Pancreas (tissue), 10 donors: Measurements from ENCODE around the gene TTC36. TPM values are rescaled to one million over a fixed set of nuclear protein-coding genes. Genes with fewer than 3 reads are reported as not detected.

Experiments used
- ATAC-seq, 4 donors: fragments of 200-7000 bp; cut with Tn5 transposase; one replicate each; pipeline versions ENCODE4 v1.8.0 to v1.9.1; 2020; ENCODE audit warnings: mild to moderate bottlenecking in 4 of 4, moderate library complexity in 4 of 4
- DNase-seq, 6 donors: peaks; one replicate each; pipeline ENCODE4 v3.0.0-alpha.2; 2020
- FAIRE-seq: peaks from 2 replicates; lab custom pipeline; 2012; peaks lifted over from hg19 to GRCh38; lab: Jason Lieb, UNC
- H3K27ac ChIP-seq, 4 donors: fragments of 200-600 bp; sonication (generic); 1 replicate in 3 of 4; 2 replicates in 1 of 4; pipeline versions ENCODE4 v1.5.0 to v1.8.0; 2020
- H3K27me3 ChIP-seq, 4 donors: fragments of 200-600 bp; one replicate each; pipeline ENCODE4 v1.8.0; 2021
- H3K36me3 ChIP-seq, 3 donors: fragments of 200-600 bp; sonication (generic) in 1 of 3; one replicate each; pipeline versions ENCODE4 v1.5.0 to v1.8.0; 2020 to 2021
- H3K4me1 ChIP-seq, 3 donors: fragments of 200-600 bp; one replicate each; pipeline ENCODE4 v1.8.0; 2021
- H3K4me3 ChIP-seq, 4 donors: fragments of 200-600 bp; sonication (generic) in 2 of 4; one replicate each; pipeline versions ENCODE4 v1.5.0 to v1.8.0; 2020 to 2021
- H3K9me3 ChIP-seq, 4 donors: fragments of 200-600 bp; one replicate each; pipeline ENCODE4 v1.8.0; 2021
- CTCF ChIP-seq, 4 donors: fragments of 200-600 bp; sonication (generic) in 3 of 4; IDR thresholded peaks; one replicate each; pipeline versions ENCODE4 v1.5.0 to v1.8.0; 2021; ENCODE audit warnings: antibody characterized with exemption in 4 of 4
- WGBS, 2 donors: extraction: QIAGEN DNeasy Blood & Tissue Kit; methylation state at CpG; one replicate each; pipeline ENCODE4 v1.1.7; 2013; 5-methylcytosine and 5-hydroxymethylcytosine counted together
- intact Hi-C, 3 donors: fragments of 100-400 bp; cut with DNase I; formaldehyde crosslinking; loops; one replicate each; pipeline versions ENCODE4 v1.11.1 to v1.14.2; 2022
- polyA plus RNA-seq, 2 donors: library from polyadenylated mRNA; stranded (reverse); fragments of 200-250 nt; gene quantifications; one replicate each; pipeline ENCODE4 v1.2.3, GENCODE V29; 2013
- total RNA-seq, 6 donors: library from RNA; stranded (reverse); fragmentation: NEBNext Ultra II Directional in 4 of 6; extraction: Animal tissue kit (Norgen Biotek cat#: 25700) in 4 of 6; gene quantifications; one replicate each; pipeline versions ENCODE4 v1.2.1 to v1.2.4, GENCODE V29; 2021 to 2023
- donor health status: healthy with polysubstance abuse.
- donor health status: DM: no; HTN: no; CAD: no; lungs with moderate emphysema.
- donor health status: DM: no; HTN: no; CAD: no.
- donor health status: control.
- donor health status: control.
- donor health status: Bipolar disorder and iron deficiency.
- donor health status: DM: yes; HTN: yes; CAD: no.
- donor health status: DM: no; HTN: no; CAD: no.
- donor health status: DM: no; HTN: no; CAD: no.
- donor health status: DM: yes; HTN: yes; CAD: no.

The TTC36 gene
- total and polyA plus RNA-seq, 8 donors: 0.64 to 0.92 (median 0.75) TPM; not detected in 1

DNA sequence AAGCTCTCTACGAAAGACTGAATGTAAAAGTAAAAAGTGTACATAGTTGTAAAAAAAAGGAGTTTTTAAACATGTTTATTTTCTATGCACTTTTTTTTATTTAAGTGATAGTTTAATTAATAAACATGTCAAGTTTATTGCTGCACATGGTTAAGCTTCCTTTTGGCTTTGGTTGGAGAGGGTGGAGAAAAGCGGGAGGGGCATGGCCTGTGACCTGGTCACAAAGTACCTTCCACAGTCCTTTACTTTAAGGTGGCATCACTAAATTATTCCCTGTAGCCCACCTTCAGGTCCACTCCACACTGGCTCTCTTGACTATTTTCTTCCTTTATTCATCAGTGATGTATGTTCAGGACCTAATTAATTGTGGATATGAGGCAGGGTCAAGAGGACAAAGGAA, 586 bp upstream of the TTC36 start:
- peaks cover under 1 to 6% (median 4%) of the 10 kb centered on the region in 3 donors for H3K36me3 ChIP-seq
- H3K27ac ChIP-seq: no peak overlapping the region
- peaks cover 6 to 8% (median 8%) of the 10 kb centered on the region in 3 donors for H3K4me1 ChIP-seq
- WGBS, 2 donors: 82 to 89% methylated on average over 2 of the region's 2 CpGs
- H3K4me3 ChIP-seq: no peak overlapping the region
- DNase-seq (no peak), FAIRE-seq (no peak), ATAC-seq (no peak)
- no peak for TF ChIP-seq CTCF (IDR thresholded peaks at IDR 0.05)
- H3K27me3 ChIP-seq: no peaks in the 10 kb centered on the region
- intact Hi-C loops: no loop called here
- H3K9me3 ChIP-seq: no peaks in the 10 kb centered on the region

- Histone ChIP-seq H3K27ac (no peak overlapping the region), H3K4me1 (peaks cover 6 to 8% (median 8%) of the 10 kb centered on the region in 3 donors), H3K9me3 (no peaks in the 10 kb centered on the region), H3K27me3 (no peaks in the 10 kb centered on the region), H3K36me3 (no peaks in the 10 kb centered on the region), H3K4me3 (no peak overlapping the region)
- FAIRE-seq (no peak), ATAC-seq (no peak), DNase-seq (no peak)
- intact Hi-C loops: no loop called here
- TF ChIP-seq CTCF (IDR thresholded peaks at IDR 0.05): no peak
- 85% methylated on average over 6 of the region's 6 CpGs for WGBS, 2 donors
These were observed 1.2 kb downstream of the TTC36 start for GRCh38 chr11:118528511-118528910.

GRCh38 chr11:118529584-118530175, 2.4 kb downstream of the TTC36 start:
- no peak for TF ChIP-seq CTCF (IDR thresholded peaks at IDR 0.05)
- no peak for ATAC-seq
- intact Hi-C loops: no loop called here
- Histone ChIP-seq H3K27ac (peak overlapping the region in 1 of 4 donors; percentile 59), H3K4me1 (peaks cover 6 to 8% (median 8%) of the 10 kb centered on the region in 3 donors), H3K27me3 (no peaks in the 10 kb centered on the region), H3K9me3 (no peaks in the 10 kb centered on the region), H3K4me3 (peak overlapping the region in 3 of 4 donors; percentile 76 to 99 (median 95)), H3K36me3 (no peaks in the 10 kb centered on the region)
- FAIRE-seq: no peak
- 60 to 61% methylated on average over 5 of the region's 5 CpGs for WGBS, 2 donors
- no peak for DNase-seq

DNA sequence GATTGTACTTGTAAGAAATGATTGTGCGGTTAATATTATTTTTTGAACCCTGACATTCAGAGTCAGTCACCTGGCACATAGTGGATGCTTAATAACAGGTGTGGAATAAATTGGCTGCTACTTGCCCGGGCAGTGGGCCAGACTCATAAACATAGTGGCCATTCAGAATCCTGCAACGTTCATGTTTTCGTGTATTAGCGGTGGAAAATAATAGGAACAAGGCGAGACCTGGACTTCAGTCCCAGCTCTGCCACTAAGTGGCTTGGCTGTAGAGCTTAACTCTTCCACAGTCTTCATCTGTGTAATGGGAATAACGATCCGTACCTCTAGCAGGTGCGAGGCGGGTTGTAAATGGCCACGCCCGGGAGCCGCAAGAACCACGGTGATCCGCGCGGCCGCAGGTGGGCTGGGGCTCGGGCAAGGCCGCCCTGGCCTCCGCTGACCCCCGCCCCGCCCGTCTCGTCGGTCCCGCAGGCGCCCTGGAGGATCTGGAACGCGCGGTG, 3.0 kb downstream of the TTC36 start:
- Histone ChIP-seq H3K36me3 (no peaks in the 10 kb centered on the region), H3K27ac (peak overlapping the region; percentile 59 to 75 (median 71)), H3K4me1 (peaks cover 6 to 8% (median 8%) of the 10 kb centered on the region in 3 donors), H3K4me3 (peak overlapping the region; percentile 76 to 99 (median 96)), H3K9me3 (no peaks in the 10 kb centered on the region), H3K27me3 (no peaks in the 10 kb centered on the region)
- intact Hi-C loops: no loop called here
- WGBS, 2 donors: 1 to 2% methylated on average over 17 to 31 of the region's 31 CpGs
- DNase-seq: peak in 2 of 6 donors; percentile 21 to 29
- peak; percentile 10 to 24 (median 16) for ATAC-seq
- no peak for TF ChIP-seq CTCF (IDR thresholded peaks at IDR 0.05)
- no peak for FAIRE-seq
